OCI-LY1 (cell line): ENCODE data around the gene OR6C75.
"Not testable (repeated sequence)": the region's sequence is repeated elsewhere in the genome, so short reads cannot be mapped to it uniquely, and the experiment has no call there.

Experiments
- H2AFZ ChIP-seq: fragments of 200-600 bp; sonication (generic), shearing (Covaris generic); 2 replicates; pipeline ENCODE4 v1.6.0; 2014; ENCODE audit warnings: antibody characterized with exemption, mild to moderate bottlenecking, low read length
- H3F3A ChIP-seq: fragments of 200-600 bp; sonication (generic), shearing (Covaris generic); 2 replicates; pipeline ENCODE4 v1.6.0; 2014; ENCODE audit warnings: mild to moderate bottlenecking, antibody characterized with exemption, low read length, moderate library complexity; ENCODE audit not compliant: insufficient read depth
- H3K27ac ChIP-seq: fragments of 200-600 bp; sonication (generic); 2 replicates; pipeline ENCODE4 v1.5.1; 2014; ENCODE audit warnings: low read length, mixed run types, mild to moderate bottlenecking, low read depth; ENCODE audit not compliant: poor library complexity, severe bottlenecking
- H3K27me3 ChIP-seq: fragments of 200-600 bp; sonication (generic); 2 replicates; pipeline ENCODE4 v1.6.0; 2014; ENCODE audit warnings: antibody characterized with exemption, mild to moderate bottlenecking, low read length, moderate library complexity; ENCODE audit not compliant: insufficient read depth
- H3K36me3 ChIP-seq: fragments of 200-600 bp; sonication (generic); 2 replicates; pipeline ENCODE4 v1.6.1; 2014; ENCODE audit warnings: mild to moderate bottlenecking, antibody characterized with exemption, low read length, moderate library complexity, mixed read lengths; ENCODE audit not compliant: insufficient read depth
- H3K4me1 ChIP-seq: fragments of 200-600 bp; sonication (generic); 2 replicates; pipeline ENCODE4 v1.5.1; 2014; ENCODE audit warnings: mild to moderate bottlenecking, low read length, moderate library complexity; ENCODE audit not compliant: insufficient read depth, severe bottlenecking
- H3K4me2 ChIP-seq: fragments of 200-600 bp; sonication (generic), shearing (Covaris generic); 2 replicates; pipeline ENCODE4 v1.6.1; 2014; ENCODE audit warnings: low read length
- H3K4me3 ChIP-seq: fragments of 200-600 bp; sonication (generic); 2 replicates; pipeline ENCODE4 v1.5.1; 2014; ENCODE audit warnings: low read length, low read depth, mild to moderate bottlenecking, mixed read lengths; ENCODE audit not compliant: poor library complexity, severe bottlenecking
- H3K79me2 ChIP-seq: fragments of 200-600 bp; shearing (Covaris generic); 2 replicates; pipeline ENCODE4 v1.6.1; 2016; ENCODE audit warnings: mixed run types, low read length, mixed read lengths; ENCODE audit not compliant: insufficient read depth
- H3K9ac ChIP-seq: fragments of 200-600 bp; sonication (generic), shearing (Covaris generic); 2 replicates; pipeline ENCODE4 v1.6.1; 2014; ENCODE audit warnings: mild to moderate bottlenecking, low read length, mixed read lengths
- H3K9me2 ChIP-seq: fragments of 200-600 bp; sonication (generic), shearing (Covaris generic); 2 replicates; pipeline ENCODE4 v1.6.1; 2014; ENCODE audit warnings: low read depth, mild to moderate bottlenecking, low read length, mixed read lengths
- H3K9me3 ChIP-seq: fragments of 200-600 bp; shearing (Covaris generic); 2 replicates; pipeline ENCODE4 v1.6.1; 2014; ENCODE audit warnings: low read length, mixed read lengths
- H4K20me1 ChIP-seq: fragments of 200-600 bp; sonication (generic), shearing (Covaris generic); 2 replicates; pipeline ENCODE4 v1.6.0; 2016; ENCODE audit warnings: mild to moderate bottlenecking, low read length; ENCODE audit not compliant: insufficient read depth
- EZH2 ChIP-seq: fragments of 200-600 bp; sonication (generic), shearing (Covaris generic); IDR thresholded peaks from 2 replicates; pipeline ENCODE4 v1.8.0; 2017; ENCODE audit warnings: borderline replicate concordance, mixed run types, mild to moderate bottlenecking, antibody characterized with exemption, low read length, moderate library complexity, mixed read lengths
- TF ChIP-seq, protein P1 (sequence below): fragments of 200-600 bp; sonication (generic), shearing (Covaris generic); IDR thresholded peaks from 2 replicates; pipeline ENCODE4 v1.5.1; 2017; ENCODE audit warnings: mild to moderate bottlenecking, antibody characterized with exemption, low read length, moderate library complexity, mixed read lengths

Gene OR6C75

GRCh38 chr12:55413498-55414388 lies 51.0 kb downstream of the OR6C75 start:
- H3K4me2 ChIP-seq, H3K79me2 ChIP-seq, H2AFZ ChIP-seq, H3K4me3 ChIP-seq, H3F3A ChIP-seq, H3K9me2 ChIP-seq, H3K9me3 ChIP-seq, H3K9ac ChIP-seq, H3K4me1 ChIP-seq, H4K20me1 ChIP-seq, H3K36me3 ChIP-seq, H3K27ac ChIP-seq, H3K27me3 ChIP-seq: not testable (repeated sequence)

DNA sequence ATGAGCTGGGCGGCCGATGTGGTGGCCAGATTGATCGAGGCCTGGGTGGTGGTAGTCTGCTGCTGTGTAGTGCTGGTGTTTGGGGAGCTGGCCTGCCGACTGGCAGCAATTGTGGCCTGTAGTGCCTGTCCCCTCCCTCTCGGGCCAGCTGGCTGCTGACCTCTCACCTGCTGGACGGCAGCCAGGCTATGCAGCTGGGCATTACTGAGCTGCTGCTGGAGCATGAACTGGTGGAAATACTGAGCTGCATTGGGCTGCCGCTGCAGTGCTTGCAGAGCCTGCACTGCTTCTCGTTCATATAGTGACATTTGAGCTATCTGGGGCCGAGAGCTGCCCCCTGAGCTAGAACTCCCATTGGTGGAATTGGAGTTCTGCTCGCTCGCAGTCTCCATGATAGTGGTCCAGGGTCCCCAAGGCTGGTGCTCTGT lies 51.6 kb downstream of the OR6C75 start:
- not testable (repeated sequence) for H3K4me2 ChIP-seq, H3F3A ChIP-seq, H3K79me2 ChIP-seq, H3K36me3 ChIP-seq, H3K4me3 ChIP-seq, H3K9me2 ChIP-seq, H3K9ac ChIP-seq, H3K27me3 ChIP-seq, H3K27ac ChIP-seq, H3K9me3 ChIP-seq, H2AFZ ChIP-seq, H4K20me1 ChIP-seq, H3K4me1 ChIP-seq

- H3K9me2 ChIP-seq, H3K79me2 ChIP-seq, H3K9ac ChIP-seq, H3K4me3 ChIP-seq, H3K4me2 ChIP-seq, H3F3A ChIP-seq, H4K20me1 ChIP-seq, H3K4me1 ChIP-seq, H2AFZ ChIP-seq, H3K9me3 ChIP-seq, H3K36me3 ChIP-seq, H3K27me3 ChIP-seq, H3K27ac ChIP-seq: not testable (repeated sequence)
Observed at GRCh38 chr12:55414889-55415288, 52.1 kb downstream of the OR6C75 start.

GRCh38 chr12:55416961-55417360 lies 54.2 kb downstream of the OR6C75 start:
- no peak overlapping the region for H3K9ac ChIP-seq
- H3F3A ChIP-seq, result no peaks in the 10 kb centered on the region
- H3K36me3 ChIP-seq, result no peaks in the 10 kb centered on the region
- no peak overlapping the region for H3K27ac ChIP-seq
- H3K9me3 ChIP-seq, result no peaks in the 10 kb centered on the region
- TF ChIP-seq, protein P1, sequence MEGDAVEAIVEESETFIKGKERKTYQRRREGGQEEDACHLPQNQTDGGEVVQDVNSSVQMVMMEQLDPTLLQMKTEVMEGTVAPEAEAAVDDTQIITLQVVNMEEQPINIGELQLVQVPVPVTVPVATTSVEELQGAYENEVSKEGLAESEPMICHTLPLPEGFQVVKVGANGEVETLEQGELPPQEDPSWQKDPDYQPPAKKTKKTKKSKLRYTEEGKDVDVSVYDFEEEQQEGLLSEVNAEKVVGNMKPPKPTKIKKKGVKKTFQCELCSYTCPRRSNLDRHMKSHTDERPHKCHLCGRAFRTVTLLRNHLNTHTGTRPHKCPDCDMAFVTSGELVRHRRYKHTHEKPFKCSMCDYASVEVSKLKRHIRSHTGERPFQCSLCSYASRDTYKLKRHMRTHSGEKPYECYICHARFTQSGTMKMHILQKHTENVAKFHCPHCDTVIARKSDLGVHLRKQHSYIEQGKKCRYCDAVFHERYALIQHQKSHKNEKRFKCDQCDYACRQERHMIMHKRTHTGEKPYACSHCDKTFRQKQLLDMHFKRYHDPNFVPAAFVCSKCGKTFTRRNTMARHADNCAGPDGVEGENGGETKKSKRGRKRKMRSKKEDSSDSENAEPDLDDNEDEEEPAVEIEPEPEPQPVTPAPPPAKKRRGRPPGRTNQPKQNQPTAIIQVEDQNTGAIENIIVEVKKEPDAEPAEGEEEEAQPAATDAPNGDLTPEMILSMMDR, result no peak
- TF ChIP-seq EZH2, result no peak
- no peaks in the 10 kb centered on the region for H3K27me3 ChIP-seq
- no peak overlapping the region for H3K4me2 ChIP-seq
- H3K4me1 ChIP-seq, result no peaks in the 10 kb centered on the region
- no peaks in the 10 kb centered on the region for H3K9me2 ChIP-seq
- no peak overlapping the region for H2AFZ ChIP-seq
- no peaks in the 10 kb centered on the region for H3K79me2 ChIP-seq
- H3K4me3 ChIP-seq, result no peak overlapping the region
- no peaks in the 10 kb centered on the region for H4K20me1 ChIP-seq
